Epithelial cell of esophagus (primary cell): ENCODE results near the gene ABCA4.

Experiments used
- DNase-seq: peaks from one replicate; pipeline ENCODE4 v3.0.0; 2010; ENCODE audit warnings: low read depth
- H3K4me3 ChIP-seq: 2 replicates; pipeline ENCODE4 v1.5.1; 2011; ENCODE audit warnings: mild to moderate bottlenecking, low read length, control low read depth
- CTCF ChIP-seq: IDR thresholded peaks from 2 replicates; pipeline ENCODE4 v1.5.1; 2011; ENCODE audit warnings: low read depth, mild to moderate bottlenecking, low read length, control low read depth, inconsistent platforms; ENCODE audit not compliant: insufficient read depth; ENCODE audit errors: missing control alignments

The ABCA4 gene

GRCh38 chr1:94061513-94062443 lies 59.2 kb downstream of the ABCA4 start:
- TF ChIP-seq CTCF, result peak; percentile 98
- peak; percentile 73 for DNase-seq
- H3K4me3 ChIP-seq, result no peak overlapping the region

- no peak for TF ChIP-seq CTCF
- H3K4me3 ChIP-seq, result no peak overlapping the region
- no peak for DNase-seq
Observed at GRCh38 chr1:94060720-94061119, 60.2 kb downstream of the ABCA4 start.

GRCh38 chr1:94058766-94059165 lies 62.2 kb downstream of the ABCA4 start:
- no peak overlapping the region for H3K4me3 ChIP-seq
- no peak for DNase-seq
- TF ChIP-seq CTCF, result no peak

GRCh38 chr1:94056996-94057395 lies 64.0 kb downstream of the ABCA4 start:
- DNase-seq, result no peak
- no peak overlapping the region for H3K4me3 ChIP-seq
- no peak for TF ChIP-seq CTCF

GRCh38 chr1:94056171-94056570 lies 64.8 kb downstream of the ABCA4 start:
- no peak overlapping the region for H3K4me3 ChIP-seq
- no peak for TF ChIP-seq CTCF
- peak; percentile 54 for DNase-seq

GRCh38 chr1:94055459-94056122 lies 65.4 kb downstream of the ABCA4 start:
- no peak overlapping the region for H3K4me3 ChIP-seq
- peak; percentile 26 for DNase-seq

More at GRCh38 chr1:94055459-94056122, 65.4 kb downstream of the ABCA4 start:
- no peak for TF ChIP-seq CTCF
